Kidney epithelial cell (primary cell): ENCODE results near the gene PACS1. TPM values are rescaled to one million over a fixed set of nuclear protein-coding genes. Genes with fewer than 3 reads are reported as not detected.
A peak's percentile ranks its signal among the peaks of the same experiment; 100 is the strongest.

ENCODE experiments used
- DNase-seq: peaks from one replicate; pipeline ENCODE4 v3.0.0-alpha.2; 2010; ENCODE audit warnings: low read depth
- H3K27me3 ChIP-seq: 2 replicates; pipeline ENCODE4 v1.6.0; 2011; ENCODE audit warnings: low read length; ENCODE audit not compliant: control insufficient read depth, insufficient read depth
- H3K36me3 ChIP-seq: 2 replicates; pipeline ENCODE4 v1.5.1; 2011; ENCODE audit warnings: low read length; ENCODE audit not compliant: control insufficient read depth, insufficient read depth
- H3K4me3 ChIP-seq: 2 replicates; pipeline ENCODE4 v1.5.1; 2011; ENCODE audit warnings: low read depth, mild to moderate bottlenecking, control low read depth, low read length
- total RNA-seq: library from RNA; depleted of rRNA; stranded (reverse); fragments of >200 nt; gene quantifications from 2 replicates; pipeline ENCODE4 v1.2.3, GENCODE V29; 2015
- TF ChIP-seq, protein P1 (sequence below): IDR thresholded peaks from 2 replicates; pipeline ENCODE4 v1.5.1; 2011; ENCODE audit warnings: mild to moderate bottlenecking, moderate library complexity, low read length, control low read depth, inconsistent platforms; ENCODE audit not compliant: insufficient read depth, poor library complexity, severe bottlenecking

Gene PACS1
- total RNA-seq, 1 donor from 2014 or later: 29.4 TPM

DNA sequence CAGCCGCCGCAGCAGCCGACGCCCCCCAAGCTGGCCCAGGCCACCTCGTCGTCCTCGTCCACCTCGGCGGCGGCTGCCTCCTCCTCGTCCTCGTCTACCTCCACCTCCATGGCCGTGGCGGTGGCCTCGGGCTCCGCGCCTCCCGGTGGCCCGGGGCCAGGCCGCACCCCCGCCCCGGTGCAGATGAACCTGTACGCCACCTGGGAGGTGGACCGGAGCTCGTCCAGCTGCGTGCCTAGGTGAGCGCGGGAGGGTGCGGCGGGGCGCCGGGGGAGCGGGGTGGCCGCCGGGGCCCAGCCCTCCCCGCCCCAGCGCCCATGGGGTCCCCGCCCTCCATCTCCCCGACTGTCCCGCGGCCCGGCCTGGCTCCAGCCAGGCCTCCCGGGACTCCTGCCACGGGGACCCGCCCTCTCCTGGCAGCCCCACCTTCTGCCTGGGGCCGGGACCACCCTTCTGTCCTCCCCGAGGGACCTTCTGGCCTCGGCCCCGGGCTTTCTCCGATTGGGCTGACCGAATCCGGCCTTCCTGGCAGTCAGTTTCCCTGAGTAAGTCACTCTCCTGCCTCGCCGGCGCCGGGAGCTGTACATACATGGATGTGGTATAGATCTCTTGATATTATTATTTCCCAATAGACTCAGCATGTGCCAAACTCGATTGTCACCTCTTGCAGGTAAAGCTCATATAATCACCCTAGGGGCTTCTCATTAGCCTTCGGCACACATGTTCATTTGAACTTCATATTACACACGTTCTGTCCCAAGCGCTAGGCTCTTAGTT is 720 bp downstream of the PACS1 start:
- peak overlapping the region; percentile 79 for H3K4me3 ChIP-seq
- DNase-seq: no peak
- no peaks in the 10 kb centered on the region for H3K27me3 ChIP-seq
- TF ChIP-seq, protein P1, sequence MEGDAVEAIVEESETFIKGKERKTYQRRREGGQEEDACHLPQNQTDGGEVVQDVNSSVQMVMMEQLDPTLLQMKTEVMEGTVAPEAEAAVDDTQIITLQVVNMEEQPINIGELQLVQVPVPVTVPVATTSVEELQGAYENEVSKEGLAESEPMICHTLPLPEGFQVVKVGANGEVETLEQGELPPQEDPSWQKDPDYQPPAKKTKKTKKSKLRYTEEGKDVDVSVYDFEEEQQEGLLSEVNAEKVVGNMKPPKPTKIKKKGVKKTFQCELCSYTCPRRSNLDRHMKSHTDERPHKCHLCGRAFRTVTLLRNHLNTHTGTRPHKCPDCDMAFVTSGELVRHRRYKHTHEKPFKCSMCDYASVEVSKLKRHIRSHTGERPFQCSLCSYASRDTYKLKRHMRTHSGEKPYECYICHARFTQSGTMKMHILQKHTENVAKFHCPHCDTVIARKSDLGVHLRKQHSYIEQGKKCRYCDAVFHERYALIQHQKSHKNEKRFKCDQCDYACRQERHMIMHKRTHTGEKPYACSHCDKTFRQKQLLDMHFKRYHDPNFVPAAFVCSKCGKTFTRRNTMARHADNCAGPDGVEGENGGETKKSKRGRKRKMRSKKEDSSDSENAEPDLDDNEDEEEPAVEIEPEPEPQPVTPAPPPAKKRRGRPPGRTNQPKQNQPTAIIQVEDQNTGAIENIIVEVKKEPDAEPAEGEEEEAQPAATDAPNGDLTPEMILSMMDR: no peak
- H3K36me3 ChIP-seq: peaks cover 4% of the 10 kb centered on the region

DNA sequence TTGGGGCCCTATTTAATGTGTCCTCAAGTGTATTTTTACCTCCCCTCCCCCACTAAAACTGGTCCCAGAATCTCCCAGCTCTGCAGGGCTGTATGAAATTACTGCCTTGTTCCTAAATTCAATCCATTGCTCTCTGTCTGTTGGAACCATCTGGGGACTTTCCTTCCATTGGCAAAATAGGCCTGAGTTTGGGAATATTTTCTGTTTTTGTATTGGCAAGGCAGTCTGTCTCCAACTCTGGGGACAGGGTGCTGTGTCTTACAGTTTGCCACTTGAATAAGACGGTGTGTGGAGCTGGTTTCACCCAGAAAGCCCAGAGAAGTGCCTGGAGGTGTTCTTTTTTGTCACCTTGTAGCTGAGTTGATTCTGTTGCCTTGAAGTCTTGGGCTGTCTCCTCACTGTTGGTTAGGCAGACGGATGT is 1.3 kb downstream of the PACS1 start:
- Histone ChIP-seq H3K27me3 (no peaks in the 10 kb centered on the region), H3K4me3 (peak overlapping the region; percentile 79), H3K36me3 (peaks cover 4% of the 10 kb centered on the region)
- no peak for DNase-seq
- TF ChIP-seq, protein P1: no peak

DNA sequence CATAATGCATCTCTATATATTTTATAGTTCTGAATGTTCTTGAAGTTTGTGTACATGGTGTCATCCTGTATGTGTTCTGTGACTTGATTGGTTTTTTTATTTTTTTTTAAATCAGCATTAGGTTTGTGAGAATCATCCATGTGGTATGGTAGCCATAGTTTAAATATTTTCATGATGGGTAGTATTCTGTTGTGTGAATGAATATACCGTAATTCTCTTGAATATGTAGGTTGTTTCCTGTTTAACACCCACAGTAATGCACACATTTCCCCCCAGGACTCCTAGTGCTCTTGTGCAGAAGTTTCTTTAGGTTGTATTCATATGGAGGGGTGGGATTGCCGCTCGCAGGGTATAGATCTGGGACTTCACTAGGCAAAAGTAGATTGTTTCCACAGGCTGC is 2.0 kb downstream of the PACS1 start:
- Histone ChIP-seq H3K27me3 (no peaks in the 10 kb centered on the region), H3K36me3 (peaks cover 4% of the 10 kb centered on the region), H3K4me3 (no peak overlapping the region)
- TF ChIP-seq, protein P1: no peak
- no peak for DNase-seq

DNA sequence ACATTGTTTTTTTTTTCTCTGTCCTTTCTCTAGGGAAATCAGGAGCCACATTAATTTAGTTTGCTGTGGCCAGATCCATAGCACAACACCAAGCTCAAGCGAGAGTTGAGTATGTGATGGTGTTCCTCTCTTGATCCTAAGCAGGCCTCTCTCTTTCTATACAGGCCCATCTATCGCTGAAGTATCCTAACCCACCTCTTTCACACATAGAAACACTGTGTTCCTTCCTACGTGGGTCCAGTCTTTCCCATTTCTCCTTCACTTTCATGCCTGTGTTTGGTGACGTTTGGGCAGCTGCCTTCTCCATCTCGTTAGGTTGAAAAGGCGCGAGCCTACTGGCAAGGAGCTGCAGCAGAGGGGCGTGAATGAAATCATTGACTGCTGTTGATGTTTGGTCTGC is 2.4 kb downstream of the PACS1 start:
- TF ChIP-seq, protein P1: no peak
- Histone ChIP-seq H3K27me3 (no peaks in the 10 kb centered on the region), H3K4me3 (no peak overlapping the region), H3K36me3 (peaks cover 4% of the 10 kb centered on the region)
- no peak for DNase-seq

DNA sequence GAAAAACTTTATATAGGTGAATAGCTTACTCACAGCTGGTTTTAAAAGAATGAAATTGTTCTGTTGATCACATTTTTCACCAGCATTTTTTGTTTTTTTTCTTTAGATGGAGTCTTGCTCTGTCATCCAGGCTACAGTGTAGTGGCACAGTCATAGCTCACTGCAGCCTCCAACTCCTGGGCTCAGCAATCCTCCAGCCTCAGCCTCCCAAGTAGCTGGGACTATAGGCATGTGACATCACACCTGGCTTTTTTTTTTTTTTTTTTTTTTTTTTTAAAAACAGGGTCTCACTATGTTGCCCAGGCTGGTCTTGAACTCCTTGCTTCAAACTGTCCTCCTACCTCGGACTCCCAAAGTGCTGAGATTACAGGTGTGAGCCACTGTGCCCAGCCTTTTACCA is 3.6 kb downstream of the PACS1 start:
- no peak for DNase-seq
- Histone ChIP-seq H3K27me3 (no peaks in the 10 kb centered on the region), H3K4me3 (no peak overlapping the region), H3K36me3 (peaks cover 3% of the 10 kb centered on the region)
- TF ChIP-seq, protein P1: no peak

DNA sequence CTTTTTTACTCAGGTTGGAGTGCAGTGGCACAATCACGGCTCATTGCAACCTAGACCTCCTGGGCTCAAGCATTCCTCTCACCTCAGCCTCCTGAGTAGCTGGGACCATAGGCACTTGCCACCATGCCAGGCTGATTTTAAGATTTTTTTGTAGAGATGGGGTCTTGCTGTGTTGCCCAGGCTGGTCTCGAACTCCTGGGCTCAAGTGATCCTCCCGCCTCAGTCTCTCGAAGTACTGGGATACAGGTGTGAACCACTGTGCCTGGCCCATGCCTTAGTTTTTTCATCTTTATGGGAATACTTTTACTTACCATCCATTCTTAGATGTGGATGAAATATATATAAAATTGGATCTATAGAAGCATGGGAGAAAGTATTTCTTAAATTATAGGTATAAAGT is 5.2 kb downstream of the PACS1 start:
- TF ChIP-seq, protein P1: no peak
- Histone ChIP-seq H3K27me3 (no peaks in the 10 kb centered on the region), H3K36me3 (peaks cover 2% of the 10 kb centered on the region), H3K4me3 (no peak overlapping the region)
- DNase-seq: no peak
